Measurements from ENCODE around the gene ZNF653. TPM values are rescaled to one million over a fixed set of nuclear protein-coding genes. Genes with fewer than 3 reads are reported as not detected.
"Not testable (repeated sequence)": the region's sequence is repeated elsewhere in the genome, so short reads cannot be mapped to it uniquely, and the experiment has no call there.

Gene ZNF653
- total RNA-seq, 1 donor = 12.4 TPM

DNA sequence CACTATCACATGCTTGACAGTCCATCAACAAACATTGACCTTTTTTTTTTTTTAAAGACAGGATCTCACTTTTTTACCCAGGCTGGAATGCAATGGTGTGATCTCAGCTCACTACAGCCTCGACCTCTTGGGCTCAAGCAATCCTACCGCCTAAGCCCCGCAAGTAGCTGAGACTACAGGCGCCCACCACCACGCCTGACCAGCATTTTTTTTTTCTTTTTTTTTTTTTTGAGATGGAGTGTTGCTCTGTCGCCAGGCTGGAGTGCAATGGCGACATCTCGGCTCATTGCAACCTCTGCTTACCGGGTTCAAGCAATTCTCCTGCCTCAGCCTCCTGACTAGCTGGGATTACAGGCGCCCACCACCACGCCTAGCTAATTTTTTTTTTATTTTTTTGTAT, 46.7 kb downstream of the ZNF653 start:
- not testable (repeated sequence) for DNase-seq (ENCODE audit: low read depth in 2 of 3, low spot score in 2 of 3)

DNA sequence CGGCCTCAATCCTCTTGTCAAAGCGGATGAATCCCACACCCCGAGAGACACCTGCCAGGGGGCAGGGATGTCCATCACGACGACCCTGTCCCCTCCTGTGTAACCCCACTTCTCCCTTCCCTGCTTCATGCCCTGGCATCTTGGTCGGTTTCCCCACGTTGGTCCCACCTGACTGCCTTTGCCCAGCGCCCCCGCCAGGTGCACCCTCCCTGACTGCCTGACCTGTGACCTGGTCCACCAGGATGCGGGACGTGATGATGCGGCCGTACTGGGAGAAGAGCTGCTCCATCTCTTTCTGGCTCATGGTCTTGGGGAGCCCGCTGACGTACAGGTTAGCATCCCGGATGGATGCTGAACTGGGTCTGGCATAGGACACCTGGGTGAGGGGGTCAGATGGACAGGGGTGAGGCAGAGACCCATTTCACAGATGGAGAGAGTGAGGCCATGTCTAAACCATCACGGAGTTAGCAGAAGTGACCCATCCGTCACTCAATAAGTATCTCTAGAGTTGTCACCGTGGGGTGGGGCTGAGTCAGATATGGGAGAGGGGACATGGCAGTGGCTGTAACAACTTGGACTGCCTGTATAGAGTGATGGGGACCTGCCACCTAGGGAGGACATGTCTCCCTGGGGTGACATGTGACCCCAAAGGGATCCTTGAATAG, 47.3 kb downstream of the ZNF653 start:
- DNase-seq (ENCODE audit: low read depth in 2 of 3, low spot score in 2 of 3) = no peak

DNA sequence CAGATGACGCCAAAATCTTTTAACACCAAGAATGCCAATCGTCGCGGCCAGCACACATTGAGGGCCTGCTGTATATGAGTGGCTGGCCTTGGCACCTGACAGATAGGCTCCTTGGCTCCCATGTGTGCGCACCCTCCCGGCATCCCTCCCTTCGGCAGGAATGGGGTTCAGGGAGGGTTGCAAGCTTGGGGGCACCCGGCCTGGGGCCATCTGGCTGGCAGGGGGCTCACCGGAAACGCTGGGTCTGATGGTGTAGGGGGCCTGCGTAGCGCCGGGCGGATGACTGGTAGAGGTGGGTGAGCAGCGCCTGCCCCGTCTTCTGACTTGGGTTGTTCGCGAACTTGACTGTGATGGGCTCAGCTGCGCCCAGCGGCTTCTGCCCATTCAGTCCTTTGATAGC, 47.8 kb downstream of the ZNF653 start:
- DNase-seq (ENCODE audit: low read depth in 2 of 3, low spot score in 2 of 3) = no peak

DNA sequence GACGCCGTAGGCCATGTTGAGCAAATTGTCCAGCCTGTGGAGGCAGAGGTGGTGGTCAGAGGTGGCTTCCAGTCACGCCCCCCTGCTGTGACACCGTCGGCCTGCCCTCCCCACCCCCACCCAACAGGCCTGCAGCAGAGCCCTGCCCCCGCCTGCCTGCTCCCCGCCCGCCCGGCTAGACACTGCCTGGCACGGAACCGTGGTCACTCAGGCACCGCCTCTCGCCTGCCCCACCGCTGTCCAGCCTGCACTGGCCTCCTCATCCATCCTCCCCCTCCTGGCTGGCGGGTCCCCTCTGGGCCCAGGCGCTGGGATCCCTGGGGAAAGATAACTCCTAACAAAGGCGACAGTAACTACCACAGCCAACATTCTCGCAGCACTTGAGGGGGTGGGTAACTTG, 48.5 kb downstream of the ZNF653 start:
- no peak for DNase-seq (ENCODE audit: low read depth in 2 of 3, low spot score in 2 of 3)

- no peak for DNase-seq (ENCODE audit: low read depth in 2 of 3, low spot score in 2 of 3)
Observed at GRCh38 chr19:11456659-11457058, 49.0 kb downstream of the ZNF653 start.

DNA sequence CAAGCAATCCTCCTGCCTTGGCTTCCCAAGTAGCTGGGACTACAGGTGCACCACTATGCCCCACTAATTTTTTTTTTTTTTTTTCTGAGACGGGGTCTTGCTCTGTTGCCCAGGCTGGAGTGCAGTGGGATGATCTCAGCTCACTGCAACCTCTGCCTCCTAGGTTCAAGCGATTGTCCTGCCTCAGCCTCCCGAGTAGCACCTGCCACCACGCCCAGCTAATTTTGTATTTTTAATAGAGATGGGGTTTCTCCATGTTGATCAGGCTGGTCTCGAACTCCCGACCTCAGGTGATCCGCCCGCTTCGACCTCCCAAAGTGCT, 50.4 kb downstream of the ZNF653 start:
- not testable (repeated sequence) for DNase-seq (ENCODE audit: low read depth in 2 of 3, low spot score in 2 of 3)

DNA sequence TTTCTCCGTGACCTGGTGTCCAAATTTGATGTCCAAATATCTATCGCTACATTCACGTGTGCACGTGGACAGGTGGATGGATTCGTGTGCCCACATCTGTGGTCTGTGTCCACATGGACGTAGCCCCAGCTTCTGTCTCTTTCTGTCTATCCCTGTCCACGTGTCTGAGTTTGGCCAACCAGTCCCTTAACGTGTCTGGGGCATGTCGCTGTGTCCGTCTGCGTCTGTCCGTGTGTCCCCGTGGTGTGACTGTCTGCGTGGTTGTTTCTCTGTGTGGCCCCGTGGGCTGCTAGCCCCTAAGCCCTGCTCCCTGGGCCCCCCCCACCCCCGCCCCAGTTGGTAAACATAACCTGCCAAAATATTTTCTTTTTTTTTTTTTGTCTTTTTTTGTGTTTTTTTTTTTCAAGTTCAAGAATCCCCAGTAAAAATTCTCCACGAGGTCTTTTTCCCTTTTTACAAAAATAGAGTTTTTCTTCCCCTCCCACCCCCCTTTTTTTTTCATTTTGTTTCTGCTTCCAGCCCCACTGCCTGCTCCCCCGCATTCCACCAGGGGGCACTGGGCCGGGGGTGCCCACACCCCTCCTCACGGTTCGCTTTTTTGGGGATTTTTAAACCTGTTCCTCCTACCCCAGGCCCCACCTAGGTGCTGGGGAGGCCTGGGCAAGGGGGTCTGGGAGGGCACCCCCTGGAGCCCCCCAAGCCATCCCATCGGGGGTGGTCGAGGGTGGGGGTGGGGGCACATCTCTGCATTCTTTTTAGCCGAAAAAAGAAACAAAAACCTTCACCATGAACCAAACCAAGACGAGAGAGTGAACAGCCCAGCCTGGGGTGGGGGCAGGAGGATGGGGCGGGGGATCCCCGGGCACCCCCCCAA, 51.9 kb downstream of the ZNF653 start:
- DNase-seq (ENCODE audit: low read depth in 2 of 3, low spot score in 2 of 3) = peak in 2 of 3 donors; percentile 43 to 51

DNA sequence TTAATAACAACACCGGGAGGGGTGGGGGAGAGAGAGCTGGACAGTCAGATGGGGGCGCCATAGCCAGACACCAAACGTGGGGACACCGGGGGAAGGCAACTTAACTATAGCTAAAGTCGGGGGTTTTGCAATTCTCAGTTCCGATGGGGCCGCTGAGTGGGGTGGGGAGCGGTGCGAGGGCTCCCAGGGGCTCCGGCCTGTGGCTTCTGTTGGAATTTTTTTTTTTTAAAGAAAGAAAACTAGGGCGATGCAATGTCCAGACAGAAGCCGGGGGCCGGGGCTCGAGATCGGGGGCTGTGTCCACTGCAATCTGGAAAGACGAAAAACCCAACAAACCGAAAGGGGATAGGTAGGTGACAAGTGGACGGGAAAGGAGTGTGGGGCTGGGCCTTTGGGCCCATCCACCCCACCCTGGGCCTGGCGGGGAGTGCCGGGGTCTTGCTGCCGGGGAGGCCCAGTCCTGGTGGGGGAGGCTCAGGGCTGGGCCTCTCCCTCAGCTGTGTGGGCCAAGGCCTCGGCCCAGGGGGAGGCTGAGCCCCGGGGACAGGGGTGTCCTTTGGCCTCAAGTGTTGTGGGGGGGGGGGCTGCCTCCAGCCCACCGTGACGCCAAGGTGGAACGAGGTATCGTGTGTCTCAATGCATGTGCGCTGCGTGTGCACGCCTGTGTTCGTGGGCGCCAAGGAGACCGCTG, 52.9 kb downstream of the ZNF653 start:
- DNase-seq (ENCODE audit: low read depth in 2 of 3, low spot score in 2 of 3) = no peak

- no peak for DNase-seq (ENCODE audit: low read depth in 2 of 3, low spot score in 2 of 3)
Observed at GRCh38 chr19:11451871-11452619, 53.6 kb downstream of the ZNF653 start.

GRCh38 chr19:11451327-11451870, 54.2 kb downstream of the ZNF653 start:
- no peak for DNase-seq (ENCODE audit: low read depth in 2 of 3, low spot score in 2 of 3)

GRCh38 chr19:11450570-11451326, 54.9 kb downstream of the ZNF653 start:
- DNase-seq (ENCODE audit: low read depth in 2 of 3, low spot score in 2 of 3) = no peak

DNA sequence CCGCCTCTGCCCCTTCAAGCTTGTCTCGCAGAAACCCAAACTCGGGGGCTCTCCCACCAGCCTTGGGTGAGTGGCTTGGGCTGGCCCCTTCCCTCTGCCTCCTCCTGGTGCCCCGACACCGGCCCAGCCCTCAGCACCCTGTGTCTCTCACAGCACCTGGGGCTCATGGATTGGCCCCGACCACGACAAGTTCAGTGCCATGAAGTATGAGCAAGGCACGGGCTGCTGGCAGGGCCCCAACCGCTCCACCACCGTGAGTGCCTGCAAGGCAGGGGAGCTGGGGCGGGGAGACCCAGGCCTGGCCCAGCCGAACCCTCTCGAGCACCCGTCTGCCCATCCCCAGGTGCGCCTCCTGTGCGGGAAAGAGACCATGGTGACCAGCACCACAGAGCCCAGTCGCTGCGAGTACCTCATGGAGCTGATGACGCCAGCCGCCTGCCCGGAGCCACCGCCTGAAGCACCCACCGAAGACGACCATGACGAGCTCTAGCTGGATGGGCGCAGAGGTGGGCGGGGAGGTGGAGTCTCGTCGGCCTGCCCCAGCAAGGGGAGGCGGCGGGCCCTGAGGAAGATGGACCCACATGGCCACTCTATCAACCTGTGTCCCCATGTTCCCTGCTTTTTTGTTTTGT, 56.6 kb downstream of the ZNF653 start:
- DNase-seq (ENCODE audit: low read depth in 2 of 3, low spot score in 2 of 3) = no peak

- no peak for DNase-seq (ENCODE audit: low read depth in 2 of 3, low spot score in 2 of 3)
Observed at GRCh38 chr19:11448410-11448809, 57.2 kb downstream of the ZNF653 start.

GRCh38 chr19:11447347-11448262, 58.0 kb downstream of the ZNF653 start:
- DNase-seq (ENCODE audit: low read depth in 2 of 3, low spot score in 2 of 3) = no peak

GRCh38 chr19:11446652-11447301, 58.9 kb downstream of the ZNF653 start:
- DNase-seq (ENCODE audit: low read depth in 2 of 3, low spot score in 2 of 3) = peak in 2 of 3 donors; percentile 31 to 59

DNA sequence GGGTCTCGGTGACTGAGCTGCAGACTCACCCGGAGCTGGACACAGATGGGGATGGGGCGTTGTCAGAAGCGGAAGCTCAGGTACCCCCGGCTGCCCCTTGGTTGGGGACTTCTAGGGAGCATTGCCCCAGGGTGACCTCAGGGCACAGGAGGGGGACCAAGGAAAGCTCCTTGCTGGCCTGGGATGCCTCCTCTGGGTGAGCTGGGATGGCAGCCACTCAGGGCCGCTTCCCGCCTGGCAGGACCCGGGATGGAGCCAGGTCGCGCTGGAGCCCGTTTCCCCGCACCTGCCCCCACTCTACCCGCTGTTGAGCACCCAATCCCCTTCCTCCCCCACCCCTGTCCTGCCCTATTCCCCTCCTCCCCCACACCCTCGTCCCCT, 59.4 kb downstream of the ZNF653 start:
- no peak for DNase-seq (ENCODE audit: low read depth in 2 of 3, low spot score in 2 of 3)

- no peak for DNase-seq (ENCODE audit: low read depth in 2 of 3, low spot score in 2 of 3)
Observed at GRCh38 chr19:11445141-11445540, 60.5 kb downstream of the ZNF653 start.

DNA sequence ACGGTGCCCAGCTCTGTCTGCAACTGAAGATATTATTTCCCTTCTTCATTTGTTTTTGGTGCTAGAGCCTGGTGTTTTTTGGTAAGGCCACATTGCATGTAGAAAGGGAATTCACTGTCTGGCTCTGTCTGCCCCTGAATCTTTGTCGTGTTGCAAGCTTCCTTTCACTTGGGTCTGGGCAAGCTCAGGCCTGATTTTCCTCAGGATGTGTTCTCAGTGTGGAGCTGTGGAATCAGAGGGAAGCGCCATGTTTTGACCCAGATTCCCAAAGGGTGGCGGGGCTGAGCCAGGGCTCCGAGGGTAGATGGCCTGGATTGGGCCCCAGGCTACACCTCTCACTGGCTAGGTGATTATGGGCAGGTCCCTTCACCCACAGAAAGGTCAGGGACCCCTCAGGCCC, 61.6 kb downstream of the ZNF653 start:
- DNase-seq (ENCODE audit: low read depth in 2 of 3, low spot score in 2 of 3) = no peak

All from hematopoietic multipotent progenitor cell (in vitro differentiated cells).